ENCODE measurements around the gene ASTN1. TPM values are rescaled to one million over a fixed set of nuclear protein-coding genes. Genes with fewer than 3 reads are reported as not detected.

ASTN1 gene
- total RNA-seq, 2 donors from 2014 or later: 1.3 TPM

- no peak for TF ChIP-seq CTCF (IDR thresholded peaks at IDR 0.05)
- Histone ChIP-seq H3K9me3 (no peaks in the 10 kb centered on the region), H3K4me3 (no peak overlapping the region), H3K27ac (no peak overlapping the region), H3K36me3 (no peaks in the 10 kb centered on the region), H3K27me3 (no peaks in the 10 kb centered on the region), H3K4me1 (no peaks in the 10 kb centered on the region)
- DNase-seq (ENCODE audit: low spot score): no peak
These were observed 298.3 kb downstream of the ASTN1 start for GRCh38 chr1:176866011-176866714.

DNA sequence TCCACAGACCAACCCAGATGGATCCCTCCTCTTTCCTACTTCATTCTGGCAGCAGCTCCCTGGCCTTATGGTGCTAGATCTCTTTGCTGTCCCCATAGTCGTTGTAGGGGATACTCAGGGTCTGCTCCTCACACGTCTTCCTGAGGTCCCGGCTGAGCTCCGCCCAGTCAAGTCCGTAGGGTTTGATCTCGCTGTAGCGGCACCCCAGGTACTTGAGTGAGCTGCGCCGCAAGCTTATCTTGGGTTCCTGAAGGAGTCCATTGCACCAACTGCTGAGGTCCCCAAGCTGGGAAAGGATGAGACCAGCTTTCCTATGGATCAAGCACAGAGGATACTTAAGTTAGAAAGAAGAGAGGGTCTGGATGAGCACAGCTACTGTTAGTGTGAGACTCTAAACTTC lies 300.3 kb downstream of the ASTN1 start:
- Histone ChIP-seq H3K36me3 (no peaks in the 10 kb centered on the region), H3K9me3 (no peaks in the 10 kb centered on the region), H3K4me3 (no peak overlapping the region), H3K27me3 (no peaks in the 10 kb centered on the region), H3K4me1 (no peaks in the 10 kb centered on the region), H3K27ac (no peak overlapping the region)
- no peak for TF ChIP-seq CTCF (IDR thresholded peaks at IDR 0.05)
- DNase-seq (ENCODE audit: low spot score): no peak

DNA sequence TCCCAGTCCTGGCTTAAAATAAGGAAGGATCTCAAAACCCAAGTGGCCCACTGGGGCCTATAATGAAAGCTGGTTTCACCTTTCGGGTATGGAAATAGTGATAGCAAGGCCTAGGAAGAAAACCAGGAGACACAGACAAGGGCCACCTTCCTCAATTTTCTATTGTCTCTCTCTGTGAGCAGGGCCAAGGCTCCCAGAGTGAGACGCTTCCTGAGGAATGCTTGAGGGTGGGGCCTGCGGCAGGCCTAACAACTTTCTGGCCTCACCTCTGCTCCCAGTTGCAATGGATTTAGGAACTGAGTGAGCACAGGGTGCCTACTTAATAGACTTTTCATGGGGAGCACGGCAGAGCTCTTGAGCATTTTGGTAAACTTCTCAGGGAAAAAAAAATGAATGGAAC lies 300.9 kb downstream of the ASTN1 start:
- TF ChIP-seq CTCF (IDR thresholded peaks at IDR 0.05): no peak

DNA sequence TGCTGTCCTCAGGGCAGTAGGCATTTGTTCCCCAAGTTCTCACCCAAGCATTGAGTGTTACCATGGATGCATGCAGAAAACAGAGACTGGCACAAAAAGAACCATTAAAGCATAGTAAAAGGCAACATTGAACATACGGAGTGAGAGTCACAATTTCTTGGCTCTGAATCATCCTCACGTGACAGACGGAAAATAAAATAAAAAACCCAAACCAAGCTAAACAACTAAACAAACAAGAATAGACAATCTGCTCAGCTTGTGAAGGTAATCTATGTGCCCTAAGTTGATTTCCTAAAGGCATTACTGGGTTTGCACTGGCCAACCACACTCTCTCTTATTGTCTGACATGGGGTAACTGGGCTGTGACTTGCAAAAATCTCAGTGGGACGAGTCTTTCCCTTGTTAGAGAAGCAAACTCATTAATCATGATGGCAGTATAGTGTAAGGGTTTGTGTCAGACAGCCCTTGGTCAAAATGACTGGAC lies 306.0 kb downstream of the ASTN1 start:
- peaks cover 0 to 4% of the 10 kb centered on the region in 2 donors for H3K4me1 ChIP-seq
- H3K36me3 ChIP-seq: no peaks in the 10 kb centered on the region
- no peak overlapping the region for H3K27ac ChIP-seq
- H3K9me3 ChIP-seq: no peaks in the 10 kb centered on the region
- H3K27me3 ChIP-seq: no peaks in the 10 kb centered on the region
- no peak for DNase-seq (ENCODE audit: low spot score)
- no peak overlapping the region for H3K4me3 ChIP-seq
- TF ChIP-seq CTCF (IDR thresholded peaks at IDR 0.05): no peak

More for the DNA sequence above, 300.9 kb downstream of the ASTN1 start:
- H3K36me3 ChIP-seq: no peaks in the 10 kb centered on the region
- H3K27me3 ChIP-seq: no peaks in the 10 kb centered on the region
- H3K4me1 ChIP-seq: no peaks in the 10 kb centered on the region
- H3K27ac ChIP-seq: no peak overlapping the region
- no peak for DNase-seq (ENCODE audit: low spot score)
- no peaks in the 10 kb centered on the region for H3K9me3 ChIP-seq
- no peak overlapping the region for H3K4me3 ChIP-seq

DNA sequence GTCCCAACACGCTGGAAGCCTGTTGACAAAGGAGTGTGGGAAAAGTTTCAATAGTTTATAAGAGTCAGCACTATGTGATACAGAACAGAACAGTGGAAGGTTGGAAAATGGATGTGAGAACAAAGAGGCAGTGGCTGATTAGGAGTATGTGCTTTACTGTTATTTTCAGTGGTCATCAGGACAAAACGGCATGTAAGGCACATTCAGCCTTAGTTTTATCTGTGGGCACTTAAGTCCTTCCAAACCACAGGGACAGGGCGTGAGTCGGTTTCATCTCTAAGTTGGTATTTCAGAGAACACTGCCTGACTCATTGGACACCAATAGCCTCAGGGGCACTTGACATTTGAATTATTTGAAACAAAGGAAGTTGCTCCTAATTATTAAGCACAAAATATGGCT lies 306.9 kb downstream of the ASTN1 start:
- DNase-seq (ENCODE audit: low spot score): no peak
- TF ChIP-seq CTCF (IDR thresholded peaks at IDR 0.05): no peak
- Histone ChIP-seq H3K27ac (no peak overlapping the region), H3K9me3 (no peaks in the 10 kb centered on the region), H3K4me1 (peaks cover 0 to 6% of the 10 kb centered on the region in 2 donors), H3K27me3 (no peaks in the 10 kb centered on the region), H3K36me3 (no peaks in the 10 kb centered on the region), H3K4me3 (no peak overlapping the region)

Data from right atrium auricular region (tissue), 2 donors.